DOHH2 (cell line): ENCODE data around the gene S100A14.
"Not testable (repeated sequence)": the region's sequence is repeated elsewhere in the genome, so short reads cannot be mapped to it uniquely, and the experiment has no call there.

Experiments used
- H3F3A ChIP-seq: fragments of 200-600 bp; sonication (generic), shearing (Covaris generic); 2 replicates; pipeline ENCODE4 v1.6.0; 2016; ENCODE audit warnings: antibody characterized with exemption, mild to moderate bottlenecking; ENCODE audit not compliant: control insufficient read depth, insufficient read depth
- H3K27ac ChIP-seq: fragments of 200-600 bp; sonication (generic); 2 replicates; pipeline ENCODE4 v1.5.1; 2014; ENCODE audit warnings: low read depth, mild to moderate bottlenecking, low read length, moderate library complexity
- H3K27me3 ChIP-seq: fragments of 200-600 bp; sonication (generic); 2 replicates; pipeline ENCODE4 v1.6.1; 2014; ENCODE audit warnings: mild to moderate bottlenecking, low read length, mixed read lengths; ENCODE audit not compliant: control insufficient read depth
- H3K36me3 ChIP-seq: fragments of 200-600 bp; sonication (generic); 2 replicates; pipeline ENCODE4 v1.6.1; 2014; ENCODE audit warnings: mild to moderate bottlenecking, low read length, moderate library complexity, mixed read lengths; ENCODE audit not compliant: control insufficient read depth
- H3K4me1 ChIP-seq: fragments of 200-600 bp; sonication (generic); 2 replicates; pipeline ENCODE4 v1.6.1; 2014; ENCODE audit warnings: mild to moderate bottlenecking, low read length, mixed read lengths; ENCODE audit not compliant: control insufficient read depth
- H3K4me2 ChIP-seq: fragments of 200-600 bp; sonication (generic); 2 replicates; pipeline ENCODE4 v1.6.0; 2014; ENCODE audit warnings: mild to moderate bottlenecking, low read length, moderate library complexity
- H3K4me3 ChIP-seq: fragments of 200-600 bp; sonication (generic); 2 replicates; pipeline ENCODE4 v1.5.1; 2014; ENCODE audit warnings: mild to moderate bottlenecking, low read length, mixed read lengths
- H3K79me2 ChIP-seq: fragments of 200-600 bp; sonication (generic); 2 replicates; pipeline ENCODE4 v1.6.1; 2014; ENCODE audit warnings: mild to moderate bottlenecking, low read length, mixed read lengths; ENCODE audit not compliant: control insufficient read depth
- H3K9me2 ChIP-seq: fragments of 200-600 bp; sonication (generic); replicated peaks from 2 replicates; pipeline ENCODE4 v1.6.1; 2014; ENCODE audit warnings: mild to moderate bottlenecking, low read length, mixed read lengths; ENCODE audit not compliant: control insufficient read depth
- H3K9me3 ChIP-seq: fragments of 200-600 bp; sonication (generic); 2 replicates; pipeline ENCODE4 v1.6.1; 2014; ENCODE audit warnings: antibody characterized with exemption, low read length, mixed read lengths; ENCODE audit not compliant: control insufficient read depth, insufficient read depth
- H4K20me1 ChIP-seq: fragments of 200-600 bp; sonication (generic); 2 replicates; pipeline ENCODE4 v1.6.0; 2014; ENCODE audit warnings: low read depth, mild to moderate bottlenecking, antibody characterized with exemption, low read length, moderate library complexity; ENCODE audit not compliant: control insufficient read depth, insufficient read depth
- EZH2phosphoT487 ChIP-seq: fragments of 200-600 bp; sonication (generic); IDR thresholded peaks from 2 replicates; pipeline ENCODE4 v1.6.1; 2017; ENCODE audit warnings: borderline replicate concordance, mild to moderate bottlenecking, antibody characterized with exemption, low read length, moderate library complexity, mixed read lengths
- TF ChIP-seq, protein P1 (sequence below): fragments of 200-600 bp; sonication (generic); IDR thresholded peaks from one replicate; pipeline ENCODE4 v1.5.1; 2014; ENCODE audit warnings: antibody characterized with exemption, mild to moderate bottlenecking, low read depth, low read length; ENCODE audit not compliant: poor library complexity, severe bottlenecking

The S100A14 gene

DNA sequence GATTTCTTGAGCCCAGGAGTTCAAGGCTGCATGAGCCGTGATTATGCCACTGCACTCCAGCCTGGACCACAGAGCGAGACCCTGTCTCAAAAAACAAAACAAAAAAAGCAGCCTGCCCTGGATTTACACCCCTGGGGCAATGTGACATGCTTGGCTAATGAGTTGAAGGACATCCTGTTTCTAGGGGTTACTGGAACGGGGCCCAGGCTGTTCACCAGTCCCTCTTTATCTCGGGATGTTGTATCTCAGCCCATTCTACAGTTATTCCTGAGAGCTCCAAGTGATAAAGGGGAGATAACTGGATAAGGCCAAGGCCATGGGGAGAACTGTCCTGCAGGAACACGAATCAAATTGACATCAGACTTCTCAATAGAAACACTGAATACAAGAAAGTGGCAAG lies 28.8 kb downstream of the S100A14 start:
- Histone ChIP-seq H3K79me2 (no peaks in the 10 kb centered on the region), H3K4me1 (peaks cover 6% of the 10 kb centered on the region), H3K27me3 (no peaks in the 10 kb centered on the region; the same call in none of the 2 replicates), H3F3A (no peaks in the 10 kb centered on the region), H3K27ac (no peak overlapping the region), H3K9me3 (no peaks in the 10 kb centered on the region), H3K36me3 (no peaks in the 10 kb centered on the region), H3K4me3 (no peak overlapping the region), H3K4me2 (no peak overlapping the region), H3K9me2 (no peaks in the 10 kb centered on the region), H4K20me1 (no peaks in the 10 kb centered on the region)
- no peak for TF ChIP-seq EZH2phosphoT487
- TF ChIP-seq, protein P1, sequence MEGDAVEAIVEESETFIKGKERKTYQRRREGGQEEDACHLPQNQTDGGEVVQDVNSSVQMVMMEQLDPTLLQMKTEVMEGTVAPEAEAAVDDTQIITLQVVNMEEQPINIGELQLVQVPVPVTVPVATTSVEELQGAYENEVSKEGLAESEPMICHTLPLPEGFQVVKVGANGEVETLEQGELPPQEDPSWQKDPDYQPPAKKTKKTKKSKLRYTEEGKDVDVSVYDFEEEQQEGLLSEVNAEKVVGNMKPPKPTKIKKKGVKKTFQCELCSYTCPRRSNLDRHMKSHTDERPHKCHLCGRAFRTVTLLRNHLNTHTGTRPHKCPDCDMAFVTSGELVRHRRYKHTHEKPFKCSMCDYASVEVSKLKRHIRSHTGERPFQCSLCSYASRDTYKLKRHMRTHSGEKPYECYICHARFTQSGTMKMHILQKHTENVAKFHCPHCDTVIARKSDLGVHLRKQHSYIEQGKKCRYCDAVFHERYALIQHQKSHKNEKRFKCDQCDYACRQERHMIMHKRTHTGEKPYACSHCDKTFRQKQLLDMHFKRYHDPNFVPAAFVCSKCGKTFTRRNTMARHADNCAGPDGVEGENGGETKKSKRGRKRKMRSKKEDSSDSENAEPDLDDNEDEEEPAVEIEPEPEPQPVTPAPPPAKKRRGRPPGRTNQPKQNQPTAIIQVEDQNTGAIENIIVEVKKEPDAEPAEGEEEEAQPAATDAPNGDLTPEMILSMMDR = no peak

DNA sequence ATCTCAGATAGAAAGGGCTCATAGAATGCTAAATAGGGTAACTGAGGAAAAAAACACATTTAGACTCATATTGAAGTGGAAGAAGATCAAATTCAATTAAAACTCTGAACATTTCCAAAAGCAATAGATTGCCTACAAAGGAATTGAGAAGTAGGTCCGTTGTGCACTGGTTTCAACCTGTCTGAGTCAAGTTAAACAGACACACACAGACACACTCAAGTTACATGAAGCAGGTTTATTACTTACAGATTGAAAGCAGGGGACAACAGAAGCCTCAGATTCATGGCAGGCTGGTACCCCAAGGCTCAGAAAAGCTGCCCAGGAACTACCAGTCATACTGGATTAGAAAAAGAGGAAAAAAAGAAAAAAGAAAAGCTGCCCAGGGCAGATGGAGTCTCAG lies 29.8 kb downstream of the S100A14 start:
- Histone ChIP-seq H3K9me2 (no peaks in the 10 kb centered on the region), H3K36me3 (no peaks in the 10 kb centered on the region), H3K4me3 (no peak overlapping the region), H3K9me3 (no peaks in the 10 kb centered on the region), H3K4me1 (peaks cover 6% of the 10 kb centered on the region), H3K79me2 (no peaks in the 10 kb centered on the region), H3K4me2 (no peak overlapping the region), H3F3A (no peaks in the 10 kb centered on the region), H3K27ac (no peak overlapping the region), H3K27me3 (no peaks in the 10 kb centered on the region; the same call in none of the 2 replicates), H4K20me1 (no peaks in the 10 kb centered on the region)
- TF ChIP-seq EZH2phosphoT487 = no peak
- TF ChIP-seq, protein P1 = no peak

DNA sequence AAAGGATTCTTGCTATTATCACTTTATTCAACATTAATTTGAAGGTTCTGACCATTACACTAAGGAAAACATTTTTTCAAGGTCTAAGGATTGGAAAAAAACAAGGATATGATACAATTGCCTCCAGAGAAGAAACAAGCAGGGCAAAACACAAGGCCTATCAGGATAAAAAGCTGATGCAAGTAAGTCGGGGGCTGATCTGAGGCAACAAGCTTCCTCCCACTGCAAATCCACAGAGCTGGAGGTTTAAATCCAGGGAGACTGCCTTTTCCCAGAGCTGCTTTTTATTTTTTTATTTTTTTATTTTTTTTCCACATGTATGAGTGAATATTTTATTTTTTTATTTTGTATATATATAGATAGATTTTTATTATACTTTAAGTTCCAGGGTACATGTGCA lies 31.1 kb downstream of the S100A14 start:
- Histone ChIP-seq H3K79me2 (no peaks in the 10 kb centered on the region), H3K36me3 (no peaks in the 10 kb centered on the region), H3K4me3 (no peak overlapping the region), H3K4me2 (no peak overlapping the region), H3K9me3 (no peaks in the 10 kb centered on the region), H3K27ac (no peak overlapping the region), H3K4me1 (peaks cover 6% of the 10 kb centered on the region), H3K9me2 (no peaks in the 10 kb centered on the region), H3K27me3 (no peaks in the 10 kb centered on the region; the same call in none of the 2 replicates), H4K20me1 (no peaks in the 10 kb centered on the region), H3F3A (no peaks in the 10 kb centered on the region)
- TF ChIP-seq EZH2phosphoT487 = no peak
- TF ChIP-seq, protein P1 = no peak

DNA sequence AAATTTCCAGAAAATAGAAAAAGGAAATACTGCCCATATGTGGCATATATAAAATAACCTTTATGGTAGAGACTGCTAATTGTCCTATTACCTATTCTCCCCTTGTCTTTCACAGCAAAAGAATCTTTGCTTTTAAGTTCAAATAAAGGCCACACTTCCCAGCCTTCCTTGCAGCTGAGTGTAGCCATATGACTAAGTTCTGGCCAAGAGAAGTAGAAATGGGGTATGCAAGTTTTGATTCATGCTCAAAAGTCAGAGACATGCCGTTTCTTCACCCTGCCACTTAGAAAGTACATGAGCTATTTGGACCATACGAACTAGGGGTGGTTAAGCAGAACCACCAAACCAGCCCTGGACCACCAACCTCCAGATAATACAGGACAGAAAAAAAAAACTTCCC lies 32.1 kb downstream of the S100A14 start:
- Histone ChIP-seq H3K27me3 (peaks cover 5% of the 10 kb centered on the region), H3K9me3 (no peaks in the 10 kb centered on the region), H3K9me2 (no peaks in the 10 kb centered on the region), H3K4me2 (no peak overlapping the region), H4K20me1 (no peaks in the 10 kb centered on the region), H3F3A (no peaks in the 10 kb centered on the region), H3K4me1 (peaks cover 6% of the 10 kb centered on the region), H3K36me3 (no peaks in the 10 kb centered on the region), H3K4me3 (no peak overlapping the region), H3K27ac (no peak overlapping the region), H3K79me2 (no peaks in the 10 kb centered on the region)
- TF ChIP-seq, protein P1 = no peak
- TF ChIP-seq EZH2phosphoT487 = no peak

DNA sequence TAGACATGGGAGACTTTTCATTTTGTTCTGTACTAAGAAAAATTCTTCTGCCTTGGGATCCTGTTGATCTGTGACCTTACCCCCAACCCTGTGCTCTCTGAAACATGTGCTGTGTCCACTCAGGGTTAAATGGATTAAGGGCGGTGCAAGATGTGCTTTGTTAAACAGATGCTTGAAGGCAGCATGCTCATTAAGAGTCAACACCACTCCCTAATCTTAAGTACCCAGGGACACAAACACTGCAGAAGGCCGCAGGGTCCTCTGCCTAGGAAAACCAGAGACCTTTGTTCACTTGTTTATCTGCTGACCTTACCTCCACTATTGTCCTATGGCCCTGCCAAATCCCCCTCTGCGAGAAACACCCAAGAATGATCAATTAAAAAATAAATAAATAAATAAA lies 32.6 kb downstream of the S100A14 start:
- H3K9me2 ChIP-seq, H3K79me2 ChIP-seq, H3K4me2 ChIP-seq, H3K4me1 ChIP-seq, H3K9me3 ChIP-seq, H3K36me3 ChIP-seq, H3K27me3 ChIP-seq, H4K20me1 ChIP-seq, H3K27ac ChIP-seq, H3F3A ChIP-seq, H3K4me3 ChIP-seq: not testable (repeated sequence)
